Stimulated activated memory B cell treated with anti-CD40 and anti-IgM and Interleukin-4, amounts not matched to agents 10 μg/mL and 1 μg/mL and 100 μg/mL, for 72 hours (primary cell): ENCODE data around the gene LEFTY1.
"Not testable (repeated sequence)": the region's sequence is repeated elsewhere in the genome, so short reads cannot be mapped to it uniquely, and the experiment has no call there.

ENCODE experiments used
- ATAC-seq: fragments of 150-1000 bp; cut with Tn5 transposase; 2 replicates; pipeline ENCODE4 v1.10.0; 2021
- H3K27ac Mint-ChIP-seq: one replicate; pipeline ENCODE4 v1.8.0; 2022; ENCODE audit warnings: mild to moderate bottlenecking, mixed read lengths
- H3K27me3 Mint-ChIP-seq: one replicate; pipeline ENCODE4 v1.8.0; 2022; ENCODE audit warnings: mixed read lengths
- H3K36me3 Mint-ChIP-seq: one replicate; pipeline ENCODE4 v1.8.0; 2022; ENCODE audit warnings: mixed read lengths
- H3K4me1 Mint-ChIP-seq: one replicate; pipeline ENCODE4 v1.8.0; 2022; ENCODE audit warnings: mixed read lengths
- H3K4me3 Mint-ChIP-seq: one replicate; pipeline ENCODE4 v1.8.0; 2022; ENCODE audit warnings: mild to moderate bottlenecking, moderate library complexity, mixed read lengths
- H3K9me3 Mint-ChIP-seq: one replicate; pipeline ENCODE4 v1.8.0; 2022; ENCODE audit warnings: mixed read lengths

The LEFTY1 gene

GRCh38 chr1:225843426-225843795 lies 45.5 kb downstream of the LEFTY1 start:
- Mint-ChIP-seq H3K9me3 (no peaks in the 10 kb centered on the region), H3K4me3 (no peak overlapping the region), H3K27me3 (no peaks in the 10 kb centered on the region), H3K36me3 (peaks cover 9% of the 10 kb centered on the region), H3K4me1 (peaks cover 35% of the 10 kb centered on the region), H3K27ac (peak overlapping the region; percentile 6)
- ATAC-seq, result no peak

- no peaks in the 10 kb centered on the region for H3K9me3 Mint-ChIP-seq
- H3K27me3 Mint-ChIP-seq, result no peaks in the 10 kb centered on the region
- H3K36me3 Mint-ChIP-seq, result peaks cover 9% of the 10 kb centered on the region
- ATAC-seq, result no peak
- peaks cover 30% of the 10 kb centered on the region for H3K4me1 Mint-ChIP-seq
- no peak overlapping the region for H3K4me3 Mint-ChIP-seq
- peak overlapping the region; percentile 6 for H3K27ac Mint-ChIP-seq
Observed at GRCh38 chr1:225842788-225843425, 46.0 kb downstream of the LEFTY1 start.

- Mint-ChIP-seq H3K27ac (no peak overlapping the region), H3K27me3 (no peaks in the 10 kb centered on the region), H3K36me3 (peaks cover 9% of the 10 kb centered on the region), H3K4me1 (peaks cover 22% of the 10 kb centered on the region), H3K9me3 (no peaks in the 10 kb centered on the region), H3K4me3 (no peak overlapping the region)
- ATAC-seq, result no peak
Observed at GRCh38 chr1:225842074-225842473, 46.9 kb downstream of the LEFTY1 start.

GRCh38 chr1:225840713-225841112 lies 48.2 kb downstream of the LEFTY1 start:
- Mint-ChIP-seq H3K36me3 (peaks cover under 1% of the 10 kb centered on the region), H3K9me3 (no peaks in the 10 kb centered on the region), H3K4me1 (peaks cover 11% of the 10 kb centered on the region), H3K4me3 (no peak overlapping the region), H3K27ac (peak overlapping the region; percentile 42), H3K27me3 (no peaks in the 10 kb centered on the region)
- ATAC-seq, result no peak

- Mint-ChIP-seq H3K4me3 (no peak overlapping the region), H3K4me1 (peaks cover 10% of the 10 kb centered on the region), H3K27me3 (no peaks in the 10 kb centered on the region), H3K9me3 (no peaks in the 10 kb centered on the region), H3K27ac (peak overlapping the region; percentile 42), H3K36me3 (no peaks in the 10 kb centered on the region)
- no peak for ATAC-seq
Observed at GRCh38 chr1:225840223-225840610, 48.7 kb downstream of the LEFTY1 start.

GRCh38 chr1:225838793-225839192 lies 50.2 kb downstream of the LEFTY1 start:
- Mint-ChIP-seq H3K4me1 (peaks cover 10% of the 10 kb centered on the region), H3K27me3 (no peaks in the 10 kb centered on the region), H3K27ac (no peak overlapping the region), H3K4me3 (no peak overlapping the region), H3K36me3 (no peaks in the 10 kb centered on the region), H3K9me3 (no peaks in the 10 kb centered on the region)
- no peak for ATAC-seq

- H3K4me1 Mint-ChIP-seq, H3K27me3 Mint-ChIP-seq, H3K9me3 Mint-ChIP-seq, H3K4me3 Mint-ChIP-seq, H3K36me3 Mint-ChIP-seq, ATAC-seq, H3K27ac Mint-ChIP-seq: not testable (repeated sequence)
Observed at GRCh38 chr1:225836296-225836695, 52.6 kb downstream of the LEFTY1 start.
